Heart left ventricle (tissue), 16 donors: ENCODE results near the gene SH3RF3. TPM values are rescaled to one million over a fixed set of nuclear protein-coding genes. Genes with fewer than 3 reads are reported as not detected.

Source experiments
- ATAC-seq, 4 donors: fragments of 200-7000 bp; cut with Tn5 transposase; one replicate each; pipeline ENCODE4 v1.9.1; 2020 to 2022; ENCODE audit warnings: moderate library complexity in 4 of 4, mild to moderate bottlenecking in 3 of 4, moderate number of reproducible peaks in 1 of 4
- DNase-seq, 5 donors: peaks; one replicate each; pipeline ENCODE4 v3.0.0-alpha.2; 2020
- H3K27ac ChIP-seq, 12 donors: fragments of 200-600 bp; sonication (generic) in 4 of 12; one replicate each; pipeline versions ENCODE4 v1.5.0 to v1.8.0; 2016 to 2022; ENCODE audit warnings: mild to moderate bottlenecking in 2 of 12
- H3K27me3 ChIP-seq, 9 donors: fragments of 200-600 bp; sonication (generic) in 2 of 9; one replicate each; pipeline versions ENCODE4 v1.5.1 to v1.8.0; 2016 to 2022; ENCODE audit warnings: mild to moderate bottlenecking in 3 of 9
- H3K36me3 ChIP-seq, 9 donors: fragments of 200-600 bp; sonication (generic) in 2 of 9; one replicate each; pipeline versions ENCODE4 v1.5.0 to v1.8.0; 2018 to 2022; ENCODE audit warnings: mild to moderate bottlenecking in 2 of 9
- H3K4me1 ChIP-seq, 12 donors: fragments of 200-600 bp; sonication (generic) in 4 of 12; one replicate each; pipeline versions ENCODE4 v1.5.0 to v1.8.0; 2016 to 2022; ENCODE audit warnings: mild to moderate bottlenecking in 3 of 12
- H3K4me3 ChIP-seq, 12 donors: fragments of 200-600 bp; sonication (generic) in 4 of 12; one replicate each; pipeline versions ENCODE4 v1.5.0 to v1.8.0; 2017 to 2022; ENCODE audit warnings: mild to moderate bottlenecking in 9 of 12, moderate library complexity in 4 of 12
- H3K9me3 ChIP-seq, 12 donors: fragments of 200-600 bp; sonication (generic) in 4 of 12; one replicate each; pipeline versions ENCODE4 v1.5.0 to v1.8.0; 2016 to 2022; ENCODE audit warnings: mild to moderate bottlenecking in 1 of 12
- POLR2A ChIP-seq, 2 donors: fragments of 450-650 bp; IDR thresholded peaks; one replicate each; pipeline ENCODE4 v1.6.1; 2017; ENCODE audit warnings: antibody characterized with exemption in 2 of 2, mild to moderate bottlenecking in 2 of 2, moderate library complexity in 2 of 2
- WGBS, 4 donors: extraction: QIAGEN DNeasy Blood & Tissue Kit in 2 of 4; methylation state at CpG; one replicate each; pipeline versions ENCODE4 v1.1.5 to v1.1.7; 2013 to 2018; 5-methylcytosine and 5-hydroxymethylcytosine counted together
- intact Hi-C, 10 donors: fragments of 100-400 bp; cut with DNase I; formaldehyde crosslinking; loops; one replicate each; pipeline versions ENCODE4 v1.11.1 to v1.14.2; 2022
- polyA plus RNA-seq, 2 donors: library from polyadenylated mRNA; stranded (reverse); fragments of 200-250 nt; gene quantifications; one replicate each; pipeline ENCODE4 v1.2.3, GENCODE V29; 2013
- total RNA-seq, 9 donors: library from RNA; depleted of rRNA in 2 of 9; stranded (reverse); fragments of >200 nt in 2 of 9; fragmentation: NEBNext Ultra II Directional in 3 of 9; extraction: Animal tissue kit (Norgen Biotek cat#: 25700) in 3 of 9; gene quantifications; one replicate each; pipeline versions ENCODE4 v1.1.0 to v1.2.4, GENCODE V29; 2016 to 2023
- TF ChIP-seq, protein P1 (sequence below), 12 donors: fragments of 200-600 bp; sonication (generic) in 4 of 12; IDR thresholded peaks; one replicate each; pipeline versions ENCODE4 v1.5.0 to v1.8.0; 2018 to 2022; ENCODE audit warnings: antibody characterized with exemption in 12 of 12, mild to moderate bottlenecking in 5 of 12
- donor health status: ischemic (EF 13 %, LVEDD 7.1; RV severe dilation, severe dysfunction).
- donor health status: healthy with polysubstance abuse.
- donor health status: DM: no; HTN: yes; CAD: no.
- donor health status: DM: no; HTN: no; CAD: no.
- donor health status: ischemic (EF 25% LVEDD 6.9; RV normal size, moderate dysfunction).
- donor health status: ischemic (EF 25% LVEDD 5.7; RV mildly dilated, moderate dysfunction).
- donor health status: healthy.
- donor health status: DM: yes; HTN: yes; CAD: no.
- donor health status: ischemic (EF 35%, LVEDD 5.7; RV mildly dilated, moderate dysfunction).
- donor health status: nonischemic (EF 11% LVEDD 7.7; RV severe dilation, severe dysfunction).
- donor health status: DM: yes; HTN: yes; CAD: no.
- donor health status: PGD.
- donor health status: ischemic (EF 29% LVEDD 5.4; RV normal size, mild dysfunction).
- donor health status: nonischemic (EF 23%, LVEDD 6.1; RV moderate dilation, normal function).

The SH3RF3 gene
- total and polyA plus RNA-seq, 11 donors = 5.2 to 15.7 (median 7.9) TPM

DNA sequence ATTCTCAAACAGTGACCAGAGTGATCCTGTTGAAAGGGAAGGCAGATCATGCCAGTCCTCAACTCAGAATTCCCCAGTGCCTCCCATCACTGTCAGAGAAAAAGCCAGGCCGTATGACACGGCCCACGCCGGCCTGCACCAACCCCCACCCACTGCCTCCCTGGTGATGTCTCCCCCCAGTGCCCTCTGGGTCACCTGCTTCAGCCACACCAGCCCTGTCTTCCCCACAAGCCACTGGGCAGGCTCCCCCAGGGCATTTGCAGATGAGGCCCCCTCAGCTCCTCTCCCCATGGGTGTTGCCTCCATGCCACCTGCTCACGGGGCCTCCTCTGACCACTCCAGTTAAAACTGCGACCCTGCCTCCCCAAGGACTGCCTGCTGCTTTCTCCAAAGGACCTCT, 169.8 kb downstream of the SH3RF3 start:
- Histone ChIP-seq H3K27me3 (no peaks in the 10 kb centered on the region), H3K27ac (no peak overlapping the region)
- TF ChIP-seq, protein P1, sequence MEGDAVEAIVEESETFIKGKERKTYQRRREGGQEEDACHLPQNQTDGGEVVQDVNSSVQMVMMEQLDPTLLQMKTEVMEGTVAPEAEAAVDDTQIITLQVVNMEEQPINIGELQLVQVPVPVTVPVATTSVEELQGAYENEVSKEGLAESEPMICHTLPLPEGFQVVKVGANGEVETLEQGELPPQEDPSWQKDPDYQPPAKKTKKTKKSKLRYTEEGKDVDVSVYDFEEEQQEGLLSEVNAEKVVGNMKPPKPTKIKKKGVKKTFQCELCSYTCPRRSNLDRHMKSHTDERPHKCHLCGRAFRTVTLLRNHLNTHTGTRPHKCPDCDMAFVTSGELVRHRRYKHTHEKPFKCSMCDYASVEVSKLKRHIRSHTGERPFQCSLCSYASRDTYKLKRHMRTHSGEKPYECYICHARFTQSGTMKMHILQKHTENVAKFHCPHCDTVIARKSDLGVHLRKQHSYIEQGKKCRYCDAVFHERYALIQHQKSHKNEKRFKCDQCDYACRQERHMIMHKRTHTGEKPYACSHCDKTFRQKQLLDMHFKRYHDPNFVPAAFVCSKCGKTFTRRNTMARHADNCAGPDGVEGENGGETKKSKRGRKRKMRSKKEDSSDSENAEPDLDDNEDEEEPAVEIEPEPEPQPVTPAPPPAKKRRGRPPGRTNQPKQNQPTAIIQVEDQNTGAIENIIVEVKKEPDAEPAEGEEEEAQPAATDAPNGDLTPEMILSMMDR (IDR thresholded peaks at IDR 0.05) = no peak
- TF ChIP-seq POLR2A (IDR thresholded peaks at IDR 0.05) = no peak

DNA sequence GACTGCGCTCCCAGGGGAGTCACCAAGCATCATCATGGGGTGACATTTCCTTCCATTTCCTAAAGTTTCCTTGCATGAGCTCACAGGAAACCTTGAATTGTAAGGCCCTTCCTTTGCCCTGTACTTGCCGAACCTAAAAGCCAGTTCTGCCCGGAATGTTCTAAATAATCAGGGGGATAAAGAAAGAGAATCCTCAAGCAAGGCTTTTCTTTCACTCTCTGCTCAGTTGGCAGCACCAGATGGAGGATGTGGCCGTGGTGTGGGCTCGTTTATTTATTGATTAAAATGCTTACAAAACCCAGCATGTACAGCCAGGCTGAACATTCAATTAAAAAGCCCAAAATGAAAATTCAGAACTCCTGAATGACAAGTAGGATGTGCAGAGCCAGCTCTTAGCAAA, 170.5 kb downstream of the SH3RF3 start:
- no peaks in the 10 kb centered on the region for H3K27me3 ChIP-seq
- ATAC-seq (peak in 2 of 4 donors; percentile 18 to 52), DNase-seq (no peak)
- peak overlapping the region in 2 of 12 donors; percentile 17 to 63 for H3K27ac ChIP-seq
- TF ChIP-seq, protein P1 (IDR thresholded peaks at IDR 0.05) = no peak
- no peak for TF ChIP-seq POLR2A (IDR thresholded peaks at IDR 0.05)
- H3K36me3 ChIP-seq = no peaks in the 10 kb centered on the region
- H3K4me3 ChIP-seq = no peak overlapping the region
- 53 to 69% (median 63%) methylated on average over 5 of the region's 5 CpGs for WGBS, 4 donors
- peaks cover 0 to 31% (median 9%) of the 10 kb centered on the region in 12 donors for H3K4me1 ChIP-seq
- peaks cover 0 to 1% (median 0%) of the 10 kb centered on the region in 12 donors for H3K9me3 ChIP-seq
- intact Hi-C loops = no loop called here

More for the DNA sequence above, 169.8 kb downstream of the SH3RF3 start:
- DNase-seq (peak in 1 of 5 donors; percentile 45), ATAC-seq (no peak)
- peaks cover 0 to 31% (median 9%) of the 10 kb centered on the region in 12 donors for H3K4me1 ChIP-seq
- peaks cover 0 to 5% (median 0%) of the 10 kb centered on the region in 12 donors for H3K9me3 ChIP-seq
- H3K4me3 ChIP-seq = no peak overlapping the region
- intact Hi-C loops = no loop called here
- WGBS, 4 donors = 85 to 95% (median 90%) methylated on average over 3 to 6 of the region's 6 CpGs
- H3K36me3 ChIP-seq = no peaks in the 10 kb centered on the region

DNA sequence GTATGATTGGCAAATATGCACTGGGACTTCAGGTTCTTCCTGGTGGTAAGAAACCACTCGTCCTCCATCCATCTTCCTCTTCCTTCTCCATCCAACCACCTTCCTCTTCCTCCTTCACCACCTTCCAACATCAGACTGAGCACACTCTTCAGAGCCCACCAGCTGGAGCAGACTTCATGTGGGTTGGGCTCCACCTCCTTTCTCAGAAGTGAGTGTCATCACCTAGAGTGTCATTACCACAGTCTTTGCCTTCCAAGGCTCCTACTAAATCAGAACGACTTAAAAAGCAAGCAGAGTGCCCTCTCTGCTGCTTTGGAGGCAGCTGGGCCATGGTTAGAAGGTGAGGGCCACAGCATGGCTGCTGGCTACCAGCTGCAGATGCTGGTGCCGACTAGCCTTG, 171.6 kb downstream of the SH3RF3 start:
- intact Hi-C loops = no loop called here

DNA sequence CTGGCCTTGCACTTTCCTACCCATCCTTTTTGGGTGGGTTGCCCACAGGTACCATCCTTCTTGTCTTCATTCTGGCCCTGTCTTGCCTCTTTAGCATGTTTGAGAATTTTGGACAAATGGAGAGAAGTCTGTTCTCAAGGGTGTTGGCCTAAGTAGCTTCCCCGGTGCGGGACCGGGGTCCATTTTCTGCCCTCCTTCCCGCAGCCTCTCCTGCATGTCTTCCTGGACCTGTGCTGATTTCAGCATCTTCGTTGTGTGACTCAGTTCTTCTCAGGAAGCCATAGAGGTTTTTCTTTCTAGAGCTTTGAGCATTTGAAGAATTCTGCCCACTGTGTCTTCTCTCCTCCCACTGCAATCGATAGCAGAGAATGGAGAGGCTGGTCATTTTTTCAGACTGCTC, 172.7 kb downstream of the SH3RF3 start:
- Histone ChIP-seq H3K4me1 (peaks cover 0 to 31% (median 9%) of the 10 kb centered on the region in 12 donors), H3K27ac (no peak overlapping the region), H3K36me3 (no peaks in the 10 kb centered on the region), H3K4me3 (no peak overlapping the region), H3K9me3 (no peaks in the 10 kb centered on the region), H3K27me3 (no peaks in the 10 kb centered on the region)
- no peak for TF ChIP-seq POLR2A (IDR thresholded peaks at IDR 0.05)
- TF ChIP-seq, protein P1 (IDR thresholded peaks at IDR 0.05) = no peak
- intact Hi-C loops = no loop called here
- DNase-seq (no peak), ATAC-seq (no peak)
- WGBS, 4 donors = 93 to 99% (median 95%) methylated on average over 6 of the region's 6 CpGs

More for the DNA sequence above, 171.6 kb downstream of the SH3RF3 start:
- WGBS, 4 donors = 49 to 79% (median 78%) methylated on average over 2 to 3 of the region's 3 CpGs
- ATAC-seq (no peak), DNase-seq (no peak)
- H3K4me3 ChIP-seq = no peak overlapping the region
- no peaks in the 10 kb centered on the region for H3K27me3 ChIP-seq
- no peak overlapping the region for H3K27ac ChIP-seq
- peaks cover 0 to 31% (median 9%) of the 10 kb centered on the region in 12 donors for H3K4me1 ChIP-seq
- H3K36me3 ChIP-seq = no peaks in the 10 kb centered on the region
- TF ChIP-seq, protein P1 (IDR thresholded peaks at IDR 0.05) = no peak
- no peak for TF ChIP-seq POLR2A (IDR thresholded peaks at IDR 0.05)
- no peaks in the 10 kb centered on the region for H3K9me3 ChIP-seq
